A549 (cell line): ENCODE measurements around the gene METTL14. TPM values are rescaled to one million over a fixed set of nuclear protein-coding genes. Genes with fewer than 3 reads are reported as not detected.

ENCODE experiments used
- ATAC-seq, 2 experiments: fragments of 200-7000 bp in 1 of 2; fragments of >200 bp in 1 of 2; cut with Nextera tagmentation in 1 of 2; cut with Tn5 transposase in 1 of 2; 3 replicates each; pipeline versions ENCODE4 v1.8.0 to v1.9.1; 2018 to 2020; ENCODE audit warnings: mild to moderate bottlenecking in 1 of 2, moderate library complexity in 1 of 2
- CTCF ChIA-PET: fragments of 300-600 bp; sonication (Branson Sonifier 250); formaldehyde crosslinking; extraction: SDS; loops from one replicate; lab custom pipeline; 2021; ENCODE audit warnings: antibody characterized with exemption, inconsistent platforms; lab: Yijun Ruan, JAX
- POLR2A ChIA-PET: fragments of 350-600 bp; formaldehyde crosslinking; extraction: SDS; loops from one replicate; lab custom pipeline; 2021; ENCODE audit warnings: antibody characterized with exemption, inconsistent platforms; lab: Yijun Ruan, JAX
- DNase-seq, 2 experiments: peaks; one replicate each; pipeline versions ENCODE4 v3.0.0 to v3.0.0-alpha.2; 2011 to 2016; ENCODE audit warnings: low read depth in 1 of 2, low spot score in 1 of 2
- FAIRE-seq: peaks from 2 replicates; lab custom pipeline; 2011; peaks lifted over from hg19 to GRCh38; lab: Jason Lieb, UNC
- H3K27ac ChIP-seq, 2 experiments: fragments of >200 bp; sonication (Bioruptor Twin); formaldehyde crosslinking; 3 replicates each; pipeline ENCODE4 v1.5.1; 2016 to 2017
- H3K4me1 ChIP-seq: fragments of >200 bp; sonication (Bioruptor Twin); formaldehyde crosslinking; 3 replicates; pipeline ENCODE4 v1.6.1; 2016
- H3K4me2 ChIP-seq: fragments of >200 bp; sonication (Bioruptor Twin); formaldehyde crosslinking; 3 replicates; pipeline ENCODE4 v1.6.1; 2016
- H3K4me3 ChIP-seq: fragments of >200 bp; sonication (Bioruptor Twin); formaldehyde crosslinking; 3 replicates; pipeline ENCODE4 v1.5.1; 2016
- H3K9me3 ChIP-seq: fragments of >200 bp; sonication (Bioruptor Twin); formaldehyde crosslinking; 3 replicates; pipeline ENCODE4 v1.6.1; 2016
- ATOH8 ChIP-seq: fragments of 250-450 bp; sonication (Bioruptor Pico); IDR thresholded peaks from 2 replicates; pipeline ENCODE4 v1.5.0; 2020; ENCODE audit warnings: low read depth, mild to moderate bottlenecking, moderate library complexity
- BCL3 ChIP-seq: fragments of >200 bp; sonication (Bioruptor Twin); formaldehyde crosslinking; IDR thresholded peaks from 3 replicates; pipeline ENCODE4 v1.6.1; 2016
- BHLHE40 ChIP-seq: IDR thresholded peaks from 2 replicates; pipeline ENCODE4 v1.6.1; 2012; ENCODE audit warnings: low read depth, low read length, inconsistent platforms
- CHD2 ChIP-seq: fragments of 150-350 bp; IDR thresholded peaks from 2 replicates; pipeline ENCODE4 v1.6.1; 2014; ENCODE audit warnings: low read length; ENCODE audit not compliant: partially characterized antibody
- CTCF ChIP-seq: fragments of >200 bp; sonication (Bioruptor Twin); formaldehyde crosslinking; IDR thresholded peaks from 3 replicates; pipeline ENCODE4 v1.5.1; 2016
- EHMT2 ChIP-seq: fragments of 200-600 bp; sonication (generic); IDR thresholded peaks from 2 replicates; pipeline ENCODE4 v1.6.1; 2016; ENCODE audit warnings: antibody characterized with exemption, low read depth, mild to moderate bottlenecking, moderate library complexity
- EP300 ChIP-seq, 2 experiments: fragments of >200 bp; sonication (Bioruptor Twin); formaldehyde crosslinking; IDR thresholded peaks; 2 replicates in 1 of 2; 3 replicates in 1 of 2; pipeline ENCODE4 v1.6.1; 2016 to 2017
- FOSB ChIP-seq: fragments of 250-450 bp; sonication (Bioruptor Pico); IDR thresholded peaks from 2 replicates; pipeline ENCODE4 v1.5.0; 2020; ENCODE audit warnings: mild to moderate bottlenecking, moderate library complexity
- FOXS1 ChIP-seq: fragments of 250-450 bp; sonication (Bioruptor Pico); IDR thresholded peaks from 2 replicates; pipeline ENCODE4 v1.5.0; 2020; ENCODE audit warnings: mild to moderate bottlenecking, moderate library complexity
- HDAC2 ChIP-seq: fragments of 200-600 bp; sonication (generic); IDR thresholded peaks from 2 replicates; pipeline ENCODE4 v1.6.1; 2016
- HOXB5 ChIP-seq: fragments of 250-450 bp; sonication (Bioruptor Pico); IDR thresholded peaks from 2 replicates; pipeline ENCODE4 v1.5.0; 2020; ENCODE audit warnings: mild to moderate bottlenecking, moderate library complexity
- JUN ChIP-seq, 2 experiments: fragments of >200 bp; sonication (Bioruptor Twin); formaldehyde crosslinking; IDR thresholded peaks; 2 replicates in 1 of 2; 3 replicates in 1 of 2; pipeline ENCODE4 v1.6.1; 2016 to 2017
- JUNB ChIP-seq: fragments of >200 bp; sonication (Bioruptor Twin); formaldehyde crosslinking; IDR thresholded peaks from 2 replicates; pipeline ENCODE4 v1.6.1; 2016
- KDM5A ChIP-seq: fragments of 200-600 bp; sonication (generic); IDR thresholded peaks from 2 replicates; pipeline ENCODE4 v1.6.1; 2016; ENCODE audit warnings: antibody characterized with exemption, mild to moderate bottlenecking
- MYC ChIP-seq: IDR thresholded peaks from 2 replicates; pipeline ENCODE4 v1.6.1; 2012; ENCODE audit warnings: mild to moderate bottlenecking, inconsistent platforms, low read length, improper control_type of control experiment, borderline replicate concordance
- NFE2L2 ChIP-seq: fragments of 150-350 bp; conservative IDR thresholded peaks from 2 replicates; pipeline ENCODE4 v1.6.1; 2014; ENCODE audit warnings: low read length
- NR3C1 ChIP-seq: fragments of >200 bp; sonication (Bioruptor Twin); formaldehyde crosslinking; IDR thresholded peaks from 3 replicates; pipeline ENCODE4 v1.6.1; 2017
- PHF8 ChIP-seq: fragments of 200-600 bp; sonication (generic); IDR thresholded peaks from 2 replicates; pipeline ENCODE4 v1.6.1; 2016; ENCODE audit warnings: low read depth, mild to moderate bottlenecking, antibody characterized with exemption, moderate library complexity, borderline replicate concordance
- REST ChIP-seq: fragments of 200-600 bp; sonication (generic); IDR thresholded peaks from 2 replicates; pipeline ENCODE4 v1.6.1; 2016; ENCODE audit warnings: antibody characterized with exemption, mild to moderate bottlenecking, moderate library complexity
- RNF2 ChIP-seq: fragments of 200-600 bp; sonication (generic); IDR thresholded peaks from 2 replicates; pipeline ENCODE4 v1.6.1; 2016; ENCODE audit warnings: low read depth, mild to moderate bottlenecking, antibody characterized with exemption, moderate library complexity, borderline replicate concordance
- USF2 ChIP-seq: fragments of 450-650 bp; IDR thresholded peaks from 2 replicates; pipeline ENCODE4 v1.6.1; 2014; ENCODE audit warnings: antibody characterized with exemption
- WGBS: methylation state at CpG from one replicate; pipeline ENCODE4 v1.1.6; 2017; ENCODE audit errors: missing lambda C conversion rate; 5-methylcytosine and 5-hydroxymethylcytosine counted together
- polyA plus RNA-seq, 4 experiments: library from polyadenylated mRNA; depleted of rRNA in 3 of 4; stranded (reverse); fragments of >200 nt; fragmentation: RNase III in 1 of 4; extraction: RNeasy Plus Mini Kit Qiagen cat#74134 plus additional on column Dnase treatment in 1 of 4; gene quantifications; 2 replicates in 3 of 4; 3 replicates in 1 of 4; pipeline ENCODE4 v1.2.3, GENCODE V29; 2011 to 2017

Gene METTL14
- polyA plus RNA-seq, 2 of the 4 experiments (the other 2 are of a cell fraction), result 20.9 to 25.2 TPM

GRCh38 chr4:118752551-118752950, 67.4 kb downstream of the METTL14 start:
- CTCF ChIA-PET, result interaction anchor here (1.0 kb wide), 1 partner anchor 11 kb away, joined by 3 read pairs; no protein-coding TSS in a partner anchor
- no peak overlapping the region for H3K27ac ChIP-seq
- no peak for TF ChIP-seq HDAC2
- no peak for TF ChIP-seq JUNB
- TF ChIP-seq MYC, result no peak
- no peak for TF ChIP-seq CTCF
- no peak for TF ChIP-seq KDM5A
- no peak for TF ChIP-seq EHMT2
- TF ChIP-seq JUN (IDR thresholded peaks at IDR 0.05), result no peak
- no peak for TF ChIP-seq BCL3
- no peak for TF ChIP-seq BHLHE40
- TF ChIP-seq USF2, result no peak
- TF ChIP-seq, all 56 proteins: peak for 0
- no peak for DNase-seq
- no peak overlapping the region for H3K4me2 ChIP-seq
- WGBS, result 98% methylated on average over 2 of the region's 2 CpGs
- H3K4me1 ChIP-seq, result no peaks in the 10 kb centered on the region
- POLR2A ChIA-PET, result no interaction called here
- H3K4me3 ChIP-seq, result no peak overlapping the region
- H3K9me3 ChIP-seq, result no peaks in the 10 kb centered on the region
- no peak for FAIRE-seq
- ATAC-seq, result no peak

GRCh38 chr4:118753096-118753495, 67.9 kb downstream of the METTL14 start:
- CTCF ChIA-PET, result interaction anchor here (1.0 kb wide), 1 partner anchor 12 kb away, joined by 3 read pairs; no protein-coding TSS in a partner anchor
- POLR2A ChIA-PET, result no interaction called here
- no peaks in the 10 kb centered on the region for H3K9me3 ChIP-seq
- FAIRE-seq (no peak), DNase-seq (no peak), ATAC-seq (no peak)
- no peak for TF ChIP-seq NFE2L2
- TF ChIP-seq CHD2, result no peak
- TF ChIP-seq REST, result no peak
- TF ChIP-seq HOXB5 (CRISPR knock-in tag), result no peak
- TF ChIP-seq USF2, result no peak
- TF ChIP-seq FOXS1 (CRISPR knock-in tag), result no peak
- no peak for TF ChIP-seq EP300 (IDR thresholded peaks at IDR 0.05)
- no peak for TF ChIP-seq FOSB
- no peak for TF ChIP-seq RNF2
- no peak for TF ChIP-seq PHF8
- no peak for TF ChIP-seq NR3C1
- TF ChIP-seq ATOH8 (CRISPR knock-in tag), result no peak
- H3K4me3 ChIP-seq, result no peak overlapping the region
- no peaks in the 10 kb centered on the region for H3K4me1 ChIP-seq
- H3K27ac ChIP-seq, result no peak overlapping the region
- no peak overlapping the region for H3K4me2 ChIP-seq
